GM12891 (cell line): Measurements from ENCODE around the gene RWDD1.
A peak's percentile ranks its signal among the peaks of the same experiment; 100 is the strongest.
"Not testable (repeated sequence)": the region's sequence is repeated elsewhere in the genome, so short reads cannot be mapped to it uniquely, and the experiment has no call there.

Source experiments
- DNase-seq: peaks from one replicate; pipeline ENCODE4 v3.0.0; 2011; ENCODE audit warnings: low spot score; ENCODE audit not compliant: insufficient read length
- FAIRE-seq: peaks from 2 replicates; lab custom pipeline; 2011; peaks lifted over from hg19 to GRCh38; lab: Jason Lieb, UNC
- PAX5 ChIP-seq: IDR thresholded peaks from 2 replicates; pipeline ENCODE4 v1.6.1; 2011; ENCODE audit warnings: low read length, moderate library complexity, mild to moderate bottlenecking; ENCODE audit not compliant: insufficient read depth, severe bottlenecking
- POLR2A ChIP-seq: IDR thresholded peaks from 2 replicates; pipeline ENCODE4 v1.6.1; 2011; ENCODE audit warnings: low read depth, low read length, control low read depth
- POLR2AphosphoS5 ChIP-seq: IDR thresholded peaks from 2 replicates; pipeline ENCODE4 v1.6.1; 2011; ENCODE audit warnings: low read depth, low read length, control low read depth
- POU2F2 ChIP-seq: IDR thresholded peaks from 2 replicates; pipeline ENCODE4 v1.6.1; 2011; ENCODE audit warnings: low read depth, mild to moderate bottlenecking, control low read depth, low read length, moderate library complexity
- SPI1 ChIP-seq: IDR thresholded peaks from 2 replicates; pipeline ENCODE4 v1.6.1; 2011; ENCODE audit warnings: low read depth, low read length, control low read depth
- TAF1 ChIP-seq: IDR thresholded peaks from 2 replicates; pipeline ENCODE4 v1.6.1; 2011; ENCODE audit warnings: low read depth, low read length, control low read depth

The RWDD1 gene

DNA sequence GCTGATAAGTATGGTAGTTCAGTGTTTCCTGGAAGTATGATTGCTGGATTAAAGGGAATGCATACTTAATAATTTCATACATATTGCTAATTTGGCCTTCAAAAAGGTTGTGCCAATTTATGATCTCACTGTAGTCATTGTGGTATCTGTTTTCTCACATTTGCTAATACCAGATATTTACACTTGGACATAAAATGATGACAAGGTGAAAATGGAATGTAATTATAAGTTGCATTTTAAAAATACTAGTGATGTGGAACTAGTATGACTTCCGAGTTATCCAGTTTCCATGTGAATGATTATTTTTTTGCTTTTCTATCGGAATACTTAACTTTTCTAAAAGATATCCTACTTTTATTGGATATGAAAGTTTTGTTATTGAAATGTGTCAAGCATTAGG, 15.4 kb downstream of the RWDD1 start:
- TF ChIP-seq POLR2AphosphoS5: no peak
- no peak for TF ChIP-seq POLR2A
- no peak for TF ChIP-seq POU2F2
- TF ChIP-seq TAF1: no peak
- no peak for TF ChIP-seq PAX5
- no peak for TF ChIP-seq SPI1
- FAIRE-seq: no peak

DNA sequence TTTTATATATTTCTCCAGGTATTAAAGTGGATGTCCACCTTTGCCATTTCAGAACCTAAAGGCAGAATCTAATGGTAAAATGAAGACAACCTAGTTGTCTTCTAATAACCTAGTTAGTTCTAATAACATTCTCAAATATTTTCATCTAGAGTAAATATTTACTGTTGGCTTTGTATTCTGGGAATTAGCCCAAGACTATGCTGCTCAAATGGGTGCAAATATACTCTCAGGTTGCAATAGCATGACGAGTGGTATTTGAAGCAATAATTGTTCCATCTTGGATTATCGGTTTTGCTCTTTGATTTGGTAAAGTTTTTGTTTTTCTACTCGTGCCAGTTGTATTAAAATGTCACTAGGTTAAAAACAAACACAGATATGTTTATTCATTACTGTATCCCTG, 23.9 kb downstream of the RWDD1 start:
- no peak for TF ChIP-seq SPI1
- no peak for FAIRE-seq
- no peak for DNase-seq

More for the DNA sequence above, 15.4 kb downstream of the RWDD1 start:
- DNase-seq: no peak

DNA sequence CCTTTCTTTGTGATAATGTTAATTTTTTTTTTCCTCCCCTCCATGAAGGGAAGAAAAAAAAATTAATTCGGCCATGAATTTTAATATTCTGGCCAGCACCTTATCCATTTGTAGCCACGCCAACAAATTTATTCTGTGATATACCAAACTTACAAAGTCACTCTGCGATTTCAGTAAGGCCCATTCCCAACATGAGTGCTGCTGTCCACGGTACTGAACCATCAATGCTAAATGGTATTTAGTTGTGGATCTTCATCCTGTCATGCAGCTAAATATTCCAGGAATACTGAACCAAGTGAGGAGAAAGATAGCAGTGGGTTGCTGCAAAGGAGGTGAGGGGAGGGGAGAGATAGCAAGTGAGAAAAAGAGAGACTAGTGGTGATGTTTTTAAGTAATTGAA, 25.5 kb downstream of the RWDD1 start:
- no peak for DNase-seq
- peak; percentile 50 for FAIRE-seq
- TF ChIP-seq POU2F2: no peak

- DNase-seq, FAIRE-seq: not testable (repeated sequence)
Measured at GRCh38 chr6:116603916-116604315, 32.6 kb downstream of the RWDD1 start.

DNA sequence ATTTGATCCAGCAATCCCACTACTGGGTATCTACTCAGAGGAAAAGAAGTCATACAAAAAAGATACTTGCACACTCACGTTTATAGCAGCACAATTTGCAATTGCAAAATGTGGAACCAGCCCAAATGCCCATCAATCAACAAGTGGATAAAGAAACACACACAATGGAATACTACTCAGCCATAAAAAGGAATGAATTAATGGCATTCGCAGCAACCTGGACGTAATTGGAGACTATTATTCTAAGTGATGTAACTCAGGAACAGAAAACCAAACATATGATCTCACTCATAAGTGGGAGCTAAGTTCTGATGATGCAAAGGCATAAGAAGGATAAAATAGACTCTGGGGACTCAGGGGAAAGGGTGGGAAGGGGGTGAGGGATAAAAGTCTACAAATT, 33.6 kb downstream of the RWDD1 start:
- not testable (repeated sequence) for FAIRE-seq, DNase-seq

DNA sequence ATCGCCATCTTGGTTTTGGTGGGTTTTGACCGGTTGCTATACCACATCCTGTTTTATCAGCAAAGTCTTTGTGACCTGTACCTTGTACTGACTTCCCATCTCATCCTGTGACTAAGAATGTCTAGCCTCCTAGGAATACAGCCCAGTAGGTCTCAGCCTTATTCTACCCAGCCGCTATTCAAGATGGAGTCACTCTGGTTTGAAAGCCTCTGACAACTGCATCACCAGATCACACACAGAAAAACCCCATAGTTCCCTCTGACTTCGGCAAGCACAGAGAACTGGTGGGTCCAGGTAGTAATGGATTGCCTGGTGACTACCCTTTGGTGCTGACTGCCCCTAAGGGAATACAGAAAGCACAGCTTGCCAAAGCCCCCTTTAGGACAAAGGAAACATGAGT, 34.6 kb downstream of the RWDD1 start:
- FAIRE-seq (no peak), DNase-seq (no peak)
- TF ChIP-seq POLR2A (no peak), POLR2AphosphoS5 (no peak), PAX5 (no peak), SPI1 (no peak), TAF1 (no peak), POU2F2 (no peak)

- FAIRE-seq (no peak), DNase-seq (no peak)
- TF ChIP-seq POU2F2 (no peak), POLR2A (no peak), PAX5 (no peak), SPI1 (no peak), POLR2AphosphoS5 (no peak), TAF1 (no peak)
Measured at GRCh38 chr6:116611056-116611455, 39.8 kb downstream of the RWDD1 start.

DNA sequence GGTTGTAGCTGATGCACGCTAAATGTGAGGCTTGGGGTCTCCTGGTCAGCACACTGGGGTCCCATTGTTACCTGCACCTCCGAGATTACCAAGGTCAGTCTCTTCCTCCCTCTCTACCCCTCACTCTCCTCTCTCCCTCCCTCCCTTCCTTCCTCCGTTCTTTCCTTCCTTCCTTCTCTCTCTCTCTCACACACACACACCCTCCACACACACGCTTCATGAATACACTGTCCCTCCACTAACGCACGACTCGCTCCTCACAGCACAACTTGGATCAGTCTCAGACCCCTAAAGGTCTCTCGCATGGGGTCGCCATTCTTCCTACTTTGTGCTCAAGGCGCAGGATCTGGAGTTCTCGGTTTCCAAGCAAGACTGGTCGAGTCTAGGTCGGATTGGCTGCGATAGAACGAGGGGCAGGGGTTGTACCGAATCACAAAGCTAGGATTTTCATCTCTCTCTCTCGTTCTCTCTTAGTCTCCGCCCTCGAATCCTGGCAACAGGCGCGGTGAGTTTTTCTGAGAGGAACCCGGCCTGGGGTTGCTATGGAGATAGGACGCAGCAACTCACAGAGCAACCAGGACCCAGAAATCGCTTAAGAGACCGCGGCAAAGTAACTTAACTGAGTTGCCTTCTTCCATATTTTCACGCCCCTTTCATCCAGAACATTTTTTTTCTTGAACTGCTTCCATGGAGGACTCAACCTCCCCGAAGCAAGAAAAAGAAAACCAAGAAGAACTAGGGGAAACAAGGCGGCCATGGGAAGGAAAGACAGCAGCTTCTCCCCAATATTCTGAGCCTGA, 44.8 kb downstream of the RWDD1 start, which contains the start of gene RSPH4A:
Gene RSPH4A, plus strand, starts transcription at position 543 of the 800 bp plus-strand sequence. Its CDS starts 145 bp downstream, at position 688.
- TF ChIP-seq POLR2AphosphoS5 (no peak), TAF1 (no peak), PAX5 (no peak), SPI1 (peak; percentile 40), POU2F2 (no peak)
- FAIRE-seq: peak; percentile 80
- DNase-seq: peak; percentile 49

DNA sequence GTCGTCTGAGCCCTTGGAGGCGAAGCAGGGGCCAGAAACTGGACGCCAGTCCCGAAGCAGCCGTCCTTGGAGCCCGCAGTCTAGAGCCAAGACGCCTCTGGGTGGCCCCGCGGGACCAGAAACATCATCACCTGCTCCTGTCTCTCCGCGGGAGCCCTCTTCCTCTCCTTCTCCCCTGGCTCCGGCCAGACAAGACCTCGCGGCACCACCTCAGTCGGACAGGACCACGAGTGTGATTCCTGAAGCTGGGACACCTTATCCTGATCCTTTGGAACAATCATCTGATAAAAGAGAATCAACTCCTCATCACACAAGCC, 45.4 kb downstream of the RWDD1 start:
- no peak for DNase-seq
- FAIRE-seq: no peak
- TF ChIP-seq PAX5 (no peak), POLR2AphosphoS5 (no peak), SPI1 (no peak), POLR2A (no peak), POU2F2 (no peak), TAF1 (no peak)

GRCh38 chr6:116624036-116624805, 52.9 kb downstream of the RWDD1 start:
- no peak for TF ChIP-seq SPI1
- TF ChIP-seq PAX5: no peak
- no peak for TF ChIP-seq POLR2A
- TF ChIP-seq POU2F2: no peak
- DNase-seq (no peak), FAIRE-seq (peak; percentile 78)

- no peak for FAIRE-seq
- DNase-seq: no peak
- TF ChIP-seq POLR2A: no peak
- TF ChIP-seq POU2F2: no peak
- no peak for TF ChIP-seq PAX5
- TF ChIP-seq SPI1: no peak
- TF ChIP-seq POLR2AphosphoS5: no peak
- no peak for TF ChIP-seq TAF1
Measured at GRCh38 chr6:116625872-116626271, 54.6 kb downstream of the RWDD1 start.

DNA sequence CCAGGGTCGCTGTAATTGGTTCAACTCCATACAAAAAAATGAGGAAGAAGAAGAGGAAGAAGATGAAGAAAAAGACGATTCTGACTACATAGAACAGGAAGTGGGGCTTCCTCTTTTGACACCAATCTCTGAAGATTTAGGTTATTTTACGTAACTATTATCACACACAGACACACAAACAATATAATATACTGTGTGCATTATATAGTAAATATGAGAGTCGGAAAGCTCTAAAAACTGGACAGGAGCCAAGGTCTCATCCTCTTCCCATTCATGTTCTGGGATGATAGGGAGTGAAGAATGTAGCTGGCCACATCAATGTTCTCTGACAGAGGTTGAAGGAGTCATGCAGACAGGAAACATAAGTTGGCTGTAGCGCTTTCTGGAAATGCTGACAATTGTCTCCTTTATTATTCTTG, 58.3 kb downstream of the RWDD1 start:
- DNase-seq (no peak), FAIRE-seq (no peak)
- no peak for TF ChIP-seq POU2F2
- no peak for TF ChIP-seq POLR2A
- no peak for TF ChIP-seq TAF1
- no peak for TF ChIP-seq POLR2AphosphoS5
- no peak for TF ChIP-seq PAX5
- TF ChIP-seq SPI1: no peak
